Occipital lobe (tissue), 1 donor: ENCODE data around the gene PM20D1. TPM values are rescaled to one million over a fixed set of nuclear protein-coding genes. Genes with fewer than 3 reads are reported as not detected.

Experiments used
- total RNA-seq: library from RNA; depleted of rRNA; stranded (reverse); fragments of >200 nt; gene quantifications from one replicate; pipeline ENCODE4 v1.2.3, GENCODE V29; 2014

PM20D1 gene
- total RNA-seq, 1 donor from 2014 or later = not detected

Other genes with a start within 250 kb of the PM20D1 start
- gene ELK4, start 218.1 kb downstream of the PM20D1 start, total RNA-seq = 13.3 TPM
- gene SLC45A3, start 169.6 kb downstream of the PM20D1 start, total RNA-seq = 4.4 TPM
- 257 TPM for gene NUCKS1, start 100.0 kb downstream of the PM20D1 start, total RNA-seq
- gene RAB29, start 74.7 kb downstream of the PM20D1 start, total RNA-seq = 11.7 TPM
- gene SLC41A1, start 36.9 kb downstream of the PM20D1 start, total RNA-seq = 11.2 TPM
- gene SLC26A9, start 93.3 kb upstream of the PM20D1 start, total RNA-seq = not detected
- gene RAB7B, start 153.3 kb upstream of the PM20D1 start, total RNA-seq = 0.78 TPM
- gene CTSE, start 173.8 kb upstream of the PM20D1 start, total RNA-seq = not detected
- gene RHEX, start 203.0 kb upstream of the PM20D1 start, total RNA-seq = not detected